B cell (primary cell): ENCODE data around the gene TARBP2. TPM values are rescaled to one million over a fixed set of nuclear protein-coding genes. Genes with fewer than 3 reads are reported as not detected.

Source experiments
- ATAC-seq: fragments of 200-7000 bp; cut with Tn5 transposase; one replicate; pipeline ENCODE4 v1.10.0; 2021; ENCODE audit warnings: low read depth, mild to moderate bottlenecking, moderate number of reproducible peaks, moderate library complexity
- CTCF ChIA-PET: fragments of 350-600 bp; sonication (Branson Sonifier 250); formaldehyde crosslinking; loops from one replicate; lab custom pipeline; 2021; ENCODE audit warnings: antibody characterized with exemption, inconsistent platforms; lab: Charles Lee
- POLR2A ChIA-PET: fragments of 350-600 bp; sonication (Branson Sonifier 250); formaldehyde crosslinking; loops from one replicate; lab custom pipeline; 2021; ENCODE audit warnings: antibody characterized with exemption; lab: Charles Lee
- DNase-seq: peaks from one replicate; pipeline ENCODE4 v3.0.0; 2013
- H2AFZ ChIP-seq: 2 replicates; pipeline ENCODE4 v1.6.1; 2012; ENCODE audit warnings: mild to moderate bottlenecking, low read depth, low read length; ENCODE audit not compliant: insufficient read depth, poor library complexity, severe bottlenecking
- H3K27ac ChIP-seq, 2 donors: 1 replicate in 1 of 2; 2 replicates in 1 of 2; pipeline ENCODE4 v1.5.1; 2012 to 2013; ENCODE audit warnings: low read length in 2 of 2, mild to moderate bottlenecking in 2 of 2, moderate library complexity in 1 of 2
- H3K27me3 ChIP-seq, 4 experiments: fragments of 200-600 bp in 1 of 4; sonication (generic) in 1 of 4; replicated peaks in 1 of 4; 1 replicate in 2 of 4; 2 replicates in 2 of 4; pipeline versions ENCODE4 v1.6.1 to v1.7.0; 2013 to 2016; ENCODE audit warnings: low read length in 3 of 4, mild to moderate bottlenecking in 2 of 4, mixed read lengths in 1 of 4, moderate library complexity in 1 of 4; ENCODE audit not compliant: insufficient read depth in 4 of 4, control insufficient read depth in 3 of 4; ENCODE audit errors: control extremely low read depth in 1 of 4
- H3K36me3 ChIP-seq, 2 experiments: replicated peaks in 1 of 2; 1 replicate in 1 of 2; 2 replicates in 1 of 2; pipeline versions ENCODE4 v1.6.1 to v1.7.1; 2013; ENCODE audit warnings: low read length in 1 of 2; ENCODE audit not compliant: insufficient read depth in 2 of 2, control insufficient read depth in 1 of 2; ENCODE audit errors: control extremely low read depth in 1 of 2, extremely low read depth in 1 of 2
- H3K4me1 ChIP-seq, 2 donors: fragments of 200-600 bp in 1 of 2; sonication (generic) in 1 of 2; 1 replicate in 1 of 2; 2 replicates in 1 of 2; pipeline versions ENCODE4 v1.5.1 to v1.6.1; 2013 to 2017; ENCODE audit warnings: low read length in 2 of 2; ENCODE audit not compliant: control insufficient read depth in 2 of 2, insufficient read depth in 2 of 2
- H3K4me2 ChIP-seq: replicated peaks from 2 replicates; pipeline ENCODE3; 2012; ENCODE audit warnings: mild to moderate bottlenecking, low read depth, low read length; ENCODE audit not compliant: poor library complexity, severe bottlenecking
- H3K4me3 ChIP-seq, 5 experiments: fragments of 200-600 bp in 1 of 5; sonication (generic) in 1 of 5; 1 replicate in 3 of 5; 2 replicates in 2 of 5; pipeline versions ENCODE4 v1.5.1 to v1.7.0; 2011 to 2016; ENCODE audit warnings: low read length in 4 of 5, mild to moderate bottlenecking in 4 of 5, low read depth in 2 of 5, control low read depth in 1 of 5, moderate library complexity in 1 of 5; ENCODE audit not compliant: insufficient read depth in 1 of 5; ENCODE audit errors: control extremely low read depth in 1 of 5, extremely low read depth in 1 of 5
- H3K79me2 ChIP-seq: fragments of 200-600 bp; sonication (generic); one replicate; pipeline ENCODE4 v1.6.0; 2016; ENCODE audit warnings: low read length; ENCODE audit not compliant: control insufficient read depth, insufficient read depth
- H3K9ac ChIP-seq: fragments of 200-600 bp; sonication (generic); 2 replicates; pipeline ENCODE4 v1.6.1; 2017; ENCODE audit warnings: mild to moderate bottlenecking, low read length, moderate library complexity
- H3K9me3 ChIP-seq, 3 donors: one replicate each; pipeline versions ENCODE4 v1.6.1 to v1.7.1; 2013; ENCODE audit warnings: low read length in 2 of 3; ENCODE audit not compliant: control insufficient read depth in 2 of 3, insufficient read depth in 1 of 3; ENCODE audit errors: control extremely low read depth in 1 of 3
- H4K20me1 ChIP-seq: 2 replicates; pipeline ENCODE4 v1.6.0; 2012; ENCODE audit warnings: mild to moderate bottlenecking, low read length; ENCODE audit not compliant: insufficient read depth, control insufficient read depth, poor library complexity, severe bottlenecking
- H3K27ac Mint-ChIP-seq: one replicate; pipeline ENCODE4 v1.8.0; 2021; ENCODE audit warnings: mixed read lengths
- H3K27me3 Mint-ChIP-seq: one replicate; pipeline ENCODE4 v1.8.0; 2021; ENCODE audit warnings: mixed read lengths
- H3K4me1 Mint-ChIP-seq: one replicate; pipeline ENCODE4 v1.8.0; 2021; ENCODE audit warnings: mixed read lengths
- H3K4me3 Mint-ChIP-seq: one replicate; pipeline ENCODE4 v1.8.0; 2021; ENCODE audit warnings: mixed read lengths
- H3K9me3 Mint-ChIP-seq: one replicate; pipeline ENCODE4 v1.8.0; 2022; ENCODE audit warnings: mixed read lengths; ENCODE audit not compliant: insufficient read depth
- CTCF ChIP-seq: fragments of 200-600 bp; IDR thresholded peaks from one replicate; pipeline ENCODE4 v1.8.0; 2022; ENCODE audit warnings: antibody characterized with exemption, mild to moderate bottlenecking
- EZH2 ChIP-seq: IDR thresholded peaks from 2 replicates; pipeline ENCODE4 v1.6.1; 2012; ENCODE audit warnings: borderline replicate concordance, low read depth, mild to moderate bottlenecking, moderate library complexity, low read length; ENCODE audit not compliant: insufficient read depth, poor library complexity, severe bottlenecking
- WGBS: methylation state at CpG from one replicate; pipeline ENCODE4 v1.1.5; 2013; ENCODE audit warnings: missing lambda C conversion rate; ENCODE audit not compliant: insufficient coverage; 5-methylcytosine and 5-hydroxymethylcytosine counted together
- intact Hi-C: fragments of 100-400 bp; cut with micrococcal nuclease; formaldehyde crosslinking; loops from one replicate; pipeline ENCODE4 v1.10.0; 2022
- polyA plus RNA-seq: library from polyadenylated mRNA; depleted of rRNA; stranded (reverse); fragments of >200 nt; gene quantifications from 2 replicates; pipeline ENCODE4 v1.2.3, GENCODE V29; 2012
- total RNA-seq, 2 donors: library from RNA; stranded (reverse); fragments of 120-200 nt in 1 of 2; gene quantifications; 1 replicate in 1 of 2; 2 replicates in 1 of 2; pipeline versions ENCODE4 v1.2.3 to v1.2.4, GENCODE V29; 2013 to 2022

The TARBP2 gene
- total and polyA plus RNA-seq, 2 donors (not counting 1 experiment from before 2014, with no cell fraction given): 41.6 to 47.2 TPM

GRCh38 chr12:53462935-53463334 lies 38.1 kb upstream of the TARBP2 start:
- peaks cover 98% of the 10 kb centered on the region for H4K20me1 ChIP-seq
- Mint-ChIP-seq H3K27me3 (no peaks in the 10 kb centered on the region), H3K4me3 (no peak overlapping the region), H3K27ac (no peak overlapping the region), H3K4me1 (peaks cover 8% of the 10 kb centered on the region), H3K9me3 (no peaks in the 10 kb centered on the region)
- intact Hi-C loops: no loop called here
- no peaks in the 10 kb centered on the region for H3K4me1 ChIP-seq
- DNase-seq (no peak), ATAC-seq (no peak)
- no peaks in the 10 kb centered on the region for H3K27me3 ChIP-seq
- ChIA-PET POLR2A (no interaction called here), CTCF (no interaction called here)
- H3K27ac ChIP-seq: no peak overlapping the region
- no peak overlapping the region for H3K4me2 ChIP-seq
- H3K79me2 ChIP-seq: peaks cover 91% of the 10 kb centered on the region
- H3K9ac ChIP-seq: no peak overlapping the region
- peaks cover 10 to 99% of the 10 kb centered on the region in 2 experiments for H3K36me3 ChIP-seq
- TF ChIP-seq EZH2: no peak
- no peak for TF ChIP-seq CTCF
- H3K9me3 ChIP-seq: no peaks in the 10 kb centered on the region
- no peak overlapping the region for H3K4me3 ChIP-seq
- H2AFZ ChIP-seq: no peak overlapping the region
- WGBS: no CpG with 5 or more reads among the region's 3 CpGs

GRCh38 chr12:53463802-53464560 lies 37.1 kb upstream of the TARBP2 start:
- no peaks in the 10 kb centered on the region for H3K27me3 Mint-ChIP-seq
- peaks cover 16 to 100% of the 10 kb centered on the region in 2 experiments for H3K36me3 ChIP-seq
- no peak for TF ChIP-seq EZH2
- TF ChIP-seq CTCF: no peak
- peaks cover 90% of the 10 kb centered on the region for H3K79me2 ChIP-seq
- no peak overlapping the region for H3K4me3 Mint-ChIP-seq
- peaks cover 8% of the 10 kb centered on the region for H3K4me1 Mint-ChIP-seq
- H3K4me1 ChIP-seq: no peaks in the 10 kb centered on the region
- H3K9me3 ChIP-seq: no peaks in the 10 kb centered on the region
- WGBS: 72% methylated on average over 3 of the region's 5 CpGs
- H3K27ac Mint-ChIP-seq: no peak overlapping the region
- DNase-seq (no peak), ATAC-seq (no peak)
- no peak overlapping the region for H2AFZ ChIP-seq
- H3K9ac ChIP-seq: no peak overlapping the region
- no peak overlapping the region for H3K4me3 ChIP-seq
- ChIA-PET CTCF (interaction anchor here (0.6 to 1.6 kb wide), 3 partner anchors 12 to 55 kb away, joined by 3 to 6 read pairs (median 5); no protein-coding TSS in a partner anchor), POLR2A (interaction anchor here (1.0 kb wide), 1 partner anchor 84 kb away, joined by 5 read pairs; the partner anchor contains the start of gene SP1)
- H3K9me3 Mint-ChIP-seq: no peaks in the 10 kb centered on the region
- no peak overlapping the region for H3K4me2 ChIP-seq
- peaks cover 99% of the 10 kb centered on the region for H4K20me1 ChIP-seq
- H3K27me3 ChIP-seq: no peaks in the 10 kb centered on the region
- no peak overlapping the region for H3K27ac ChIP-seq
- intact Hi-C loops: no loop called here
